ENCODE results near the gene FH.
A peak's percentile ranks its signal among the peaks of the same experiment; 100 is the strongest.

The FH gene

DNA sequence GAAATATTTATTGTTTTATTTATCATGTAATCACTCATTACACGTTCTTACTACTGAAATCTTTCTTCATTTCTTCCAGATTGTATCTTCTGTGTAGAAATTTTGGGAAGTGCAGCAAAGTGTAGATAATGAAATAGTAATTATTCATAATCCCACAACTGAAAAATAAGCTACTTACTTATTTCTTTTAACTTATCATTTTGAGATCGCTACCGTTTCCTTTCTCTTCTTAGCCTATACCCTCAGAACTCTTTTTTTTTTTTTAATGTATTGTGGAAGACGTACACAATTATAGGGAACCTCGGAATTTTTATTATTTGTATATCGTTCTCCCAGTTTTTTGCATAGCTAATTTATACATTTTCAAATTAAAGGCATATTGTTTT, 518 bp upstream of the FH start:
- TF ChIP-seq, protein P1, sequence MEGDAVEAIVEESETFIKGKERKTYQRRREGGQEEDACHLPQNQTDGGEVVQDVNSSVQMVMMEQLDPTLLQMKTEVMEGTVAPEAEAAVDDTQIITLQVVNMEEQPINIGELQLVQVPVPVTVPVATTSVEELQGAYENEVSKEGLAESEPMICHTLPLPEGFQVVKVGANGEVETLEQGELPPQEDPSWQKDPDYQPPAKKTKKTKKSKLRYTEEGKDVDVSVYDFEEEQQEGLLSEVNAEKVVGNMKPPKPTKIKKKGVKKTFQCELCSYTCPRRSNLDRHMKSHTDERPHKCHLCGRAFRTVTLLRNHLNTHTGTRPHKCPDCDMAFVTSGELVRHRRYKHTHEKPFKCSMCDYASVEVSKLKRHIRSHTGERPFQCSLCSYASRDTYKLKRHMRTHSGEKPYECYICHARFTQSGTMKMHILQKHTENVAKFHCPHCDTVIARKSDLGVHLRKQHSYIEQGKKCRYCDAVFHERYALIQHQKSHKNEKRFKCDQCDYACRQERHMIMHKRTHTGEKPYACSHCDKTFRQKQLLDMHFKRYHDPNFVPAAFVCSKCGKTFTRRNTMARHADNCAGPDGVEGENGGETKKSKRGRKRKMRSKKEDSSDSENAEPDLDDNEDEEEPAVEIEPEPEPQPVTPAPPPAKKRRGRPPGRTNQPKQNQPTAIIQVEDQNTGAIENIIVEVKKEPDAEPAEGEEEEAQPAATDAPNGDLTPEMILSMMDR (IDR thresholded peaks at IDR 0.05): no peak
- Histone ChIP-seq H3K4me3 (ENCODE audit: low read depth in 1 of 2, low read length in 1 of 2) (peak overlapping the region; percentile 71 to 84), H3K27me3 (peaks cover 39% of the 10 kb centered on the region), H3K4me1 (ENCODE audit: control insufficient read depth in 1 of 2, insufficient read depth in 1 of 2, low read depth in 1 of 2, low read length in 1 of 2) (peaks cover 17 to 19% of the 10 kb centered on the region in 2 experiments), H3K27ac (peak overlapping the region; percentile 68), H3K36me3 (no peaks in the 10 kb centered on the region), H3K9me3 (no peaks in the 10 kb centered on the region)

- Histone ChIP-seq H3K4me3 (ENCODE audit: low read depth in 1 of 2, low read length in 1 of 2) (peak overlapping the region; percentile 71 to 84), H3K27me3 (peaks cover 27% of the 10 kb centered on the region), H3K36me3 (no peaks in the 10 kb centered on the region), H3K27ac (peak overlapping the region; percentile 68), H3K9me3 (no peaks in the 10 kb centered on the region), H3K4me1 (ENCODE audit: control insufficient read depth in 1 of 2, insufficient read depth in 1 of 2, low read depth in 1 of 2, low read length in 1 of 2) (peaks cover 17 to 19% of the 10 kb centered on the region in 2 experiments)
- TF ChIP-seq, protein P1 (IDR thresholded peaks at IDR 0.05): no peak
Measured at GRCh38 chr1:241518476-241519307, 863 bp downstream of the FH start.

- Histone ChIP-seq H3K36me3 (peaks cover 32% of the 10 kb centered on the region), H3K27ac (no peak overlapping the region), H3K4me3 (ENCODE audit: low read depth in 1 of 2, low read length in 1 of 2) (no peak overlapping the region), H3K4me1 (ENCODE audit: control insufficient read depth in 1 of 2, insufficient read depth in 1 of 2, low read depth in 1 of 2, low read length in 1 of 2) (peaks cover 1% of the 10 kb centered on the region in 2 experiments), H3K27me3 (no peaks in the 10 kb centered on the region), H3K9me3 (no peaks in the 10 kb centered on the region)
- TF ChIP-seq, protein P1 (IDR thresholded peaks at IDR 0.05): no peak
Measured at GRCh38 chr1:241513378-241513777, 6.2 kb downstream of the FH start.

- H3K27me3 ChIP-seq: no peaks in the 10 kb centered on the region
- no peaks in the 10 kb centered on the region for H3K9me3 ChIP-seq
- TF ChIP-seq, protein P1 (IDR thresholded peaks at IDR 0.05): no peak
- no peaks in the 10 kb centered on the region for H3K4me1 ChIP-seq (ENCODE audit: control insufficient read depth in 1 of 2, insufficient read depth in 1 of 2, low read depth in 1 of 2, low read length in 1 of 2)
- H3K4me3 ChIP-seq (ENCODE audit: low read depth in 1 of 2, low read length in 1 of 2): no peak overlapping the region
- H3K27ac ChIP-seq: no peak overlapping the region
- peaks cover 65% of the 10 kb centered on the region for H3K36me3 ChIP-seq
Measured at GRCh38 chr1:241507189-241507863, 12.2 kb downstream of the FH start.

DNA sequence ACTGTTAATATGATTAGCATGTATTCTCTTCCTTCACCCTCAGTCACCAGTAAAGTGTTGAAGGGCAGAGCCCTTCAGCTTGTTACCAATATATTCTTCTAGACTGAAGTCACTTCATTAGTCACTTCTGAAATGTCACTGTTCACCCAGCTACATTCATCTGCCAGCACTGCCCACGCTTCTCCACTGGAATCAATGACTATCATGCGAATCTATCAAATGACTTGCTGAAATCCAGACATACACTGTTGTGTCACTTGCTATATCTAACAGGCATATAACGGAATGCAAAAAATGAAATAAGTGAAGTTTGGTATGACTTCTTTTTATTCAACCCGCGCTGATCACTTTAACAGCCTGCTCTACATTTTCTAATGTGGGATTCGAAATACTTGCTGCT, 16.1 kb downstream of the FH start:
- TF ChIP-seq, protein P1 (IDR thresholded peaks at IDR 0.05): no peak
- Histone ChIP-seq H3K27ac (no peak overlapping the region), H3K9me3 (no peaks in the 10 kb centered on the region), H3K27me3 (no peaks in the 10 kb centered on the region), H3K4me3 (ENCODE audit: low read depth in 1 of 2, low read length in 1 of 2) (no peak overlapping the region), H3K4me1 (ENCODE audit: control insufficient read depth in 1 of 2, insufficient read depth in 1 of 2, low read depth in 1 of 2, low read length in 1 of 2) (no peaks in the 10 kb centered on the region), H3K36me3 (peaks cover 51% of the 10 kb centered on the region)
